Umbilical cord (tissue), 2 donors: Measurements from ENCODE around the gene DDX27. TPM values are rescaled to one million over a fixed set of nuclear protein-coding genes. Genes with fewer than 3 reads are reported as not detected.
"Not testable (repeated sequence)": the region's sequence is repeated elsewhere in the genome, so short reads cannot be mapped to it uniquely, and the experiment has no call there.

Experiments
- DNase-seq: peaks from one replicate; pipeline ENCODE4 v3.0.0-alpha.2; 2015; ENCODE audit warnings: low spot score
- total RNA-seq: library from RNA; depleted of rRNA; stranded (reverse); fragments of >200 nt; gene quantifications from one replicate; pipeline ENCODE4 v1.2.3, GENCODE V29; 2014; ENCODE audit warnings: low replicate concordance; ENCODE audit not compliant: insufficient read depth

Gene DDX27, protein sequence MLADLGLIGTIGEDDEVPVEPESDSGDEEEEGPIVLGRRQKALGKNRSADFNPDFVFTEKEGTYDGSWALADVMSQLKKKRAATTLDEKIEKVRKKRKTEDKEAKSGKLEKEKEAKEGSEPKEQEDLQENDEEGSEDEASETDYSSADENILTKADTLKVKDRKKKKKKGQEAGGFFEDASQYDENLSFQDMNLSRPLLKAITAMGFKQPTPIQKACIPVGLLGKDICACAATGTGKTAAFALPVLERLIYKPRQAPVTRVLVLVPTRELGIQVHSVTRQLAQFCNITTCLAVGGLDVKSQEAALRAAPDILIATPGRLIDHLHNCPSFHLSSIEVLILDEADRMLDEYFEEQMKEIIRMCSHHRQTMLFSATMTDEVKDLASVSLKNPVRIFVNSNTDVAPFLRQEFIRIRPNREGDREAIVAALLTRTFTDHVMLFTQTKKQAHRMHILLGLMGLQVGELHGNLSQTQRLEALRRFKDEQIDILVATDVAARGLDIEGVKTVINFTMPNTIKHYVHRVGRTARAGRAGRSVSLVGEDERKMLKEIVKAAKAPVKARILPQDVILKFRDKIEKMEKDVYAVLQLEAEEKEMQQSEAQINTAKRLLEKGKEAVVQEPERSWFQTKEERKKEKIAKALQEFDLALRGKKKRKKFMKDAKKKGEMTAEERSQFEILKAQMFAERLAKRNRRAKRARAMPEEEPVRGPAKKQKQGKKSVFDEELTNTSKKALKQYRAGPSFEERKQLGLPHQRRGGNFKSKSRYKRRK
- total RNA-seq: 20.7 TPM

GRCh38 chr20:49219091-49219923, at the start of gene DDX27:
TSS of gene DDX27 (plus strand) at chr20:49219416. CDS start at chr20:49219449, 33 bp downstream.
- DNase-seq: peak; percentile 99

DNA sequence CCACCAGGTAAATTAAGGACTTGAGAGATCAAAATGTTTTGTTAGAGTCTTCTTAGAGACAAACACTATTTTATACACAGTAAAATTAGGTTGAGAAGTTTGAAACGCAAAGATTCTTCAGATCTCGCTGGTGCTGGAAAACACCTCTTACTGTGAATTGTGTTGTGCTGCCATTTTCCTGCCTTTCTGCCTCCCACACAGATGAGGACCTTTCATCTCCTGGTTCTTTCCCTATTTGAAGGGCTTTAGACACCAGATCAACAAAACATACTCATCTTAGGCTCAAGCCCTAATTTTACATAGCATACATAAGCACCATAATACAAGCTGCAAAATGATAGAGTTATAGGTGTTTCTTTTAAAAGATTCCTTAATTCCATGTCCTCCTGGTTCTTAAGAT, 49.7 kb upstream of the DDX27 start:
- DNase-seq: no peak

- DNase-seq: no peak
Observed at GRCh38 chr20:49170714-49171113, 48.5 kb upstream of the DDX27 start.

GRCh38 chr20:49171909-49172308, 47.3 kb upstream of the DDX27 start:
- DNase-seq: no peak

- DNase-seq: no peak
Observed at GRCh38 chr20:49172413-49172812, 46.8 kb upstream of the DDX27 start.

DNA sequence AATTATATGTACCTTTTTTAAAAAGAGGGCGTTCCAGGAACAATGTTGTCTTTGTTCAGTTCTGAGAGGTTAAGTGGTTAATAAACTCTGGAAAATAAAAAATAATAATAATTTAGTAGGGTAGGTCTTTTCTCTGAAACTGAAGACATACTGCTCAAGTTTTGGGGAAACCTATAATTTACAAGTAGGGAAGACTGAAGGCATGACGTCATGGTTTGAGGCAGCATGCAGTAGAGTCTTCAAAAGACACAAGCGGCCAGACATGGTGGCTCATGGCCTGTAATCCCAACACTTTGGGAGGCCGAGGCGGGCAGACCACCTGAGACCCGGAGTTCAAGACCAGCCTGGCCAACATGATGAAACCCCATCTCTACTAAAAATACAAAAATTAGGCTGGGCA, 45.0 kb upstream of the DDX27 start:
- DNase-seq: no peak

GRCh38 chr20:49179368-49180277, 39.6 kb upstream of the DDX27 start:
- DNase-seq: no peak

GRCh38 chr20:49181265-49181877, 37.8 kb upstream of the DDX27 start:
- no peak for DNase-seq

DNA sequence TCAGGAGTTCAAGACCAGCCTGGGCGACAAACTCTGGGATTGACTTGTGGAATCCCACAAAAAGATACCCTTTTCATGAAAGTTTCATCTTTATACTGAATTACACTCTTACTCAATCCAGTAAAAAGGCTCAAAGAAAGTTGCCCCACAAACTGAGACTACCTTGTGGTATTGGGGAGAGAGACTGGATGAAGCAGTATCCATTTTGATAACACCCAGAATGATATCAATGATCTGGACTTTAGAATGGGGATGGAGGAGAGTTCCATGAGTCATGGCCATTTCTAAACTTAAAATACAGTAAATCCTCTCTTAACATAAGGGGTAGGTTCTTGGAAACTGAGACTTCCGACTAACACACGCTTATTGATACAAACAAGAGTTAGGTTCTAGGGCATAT, 35.8 kb upstream of the DDX27 start:
- DNase-seq: no peak

DNA sequence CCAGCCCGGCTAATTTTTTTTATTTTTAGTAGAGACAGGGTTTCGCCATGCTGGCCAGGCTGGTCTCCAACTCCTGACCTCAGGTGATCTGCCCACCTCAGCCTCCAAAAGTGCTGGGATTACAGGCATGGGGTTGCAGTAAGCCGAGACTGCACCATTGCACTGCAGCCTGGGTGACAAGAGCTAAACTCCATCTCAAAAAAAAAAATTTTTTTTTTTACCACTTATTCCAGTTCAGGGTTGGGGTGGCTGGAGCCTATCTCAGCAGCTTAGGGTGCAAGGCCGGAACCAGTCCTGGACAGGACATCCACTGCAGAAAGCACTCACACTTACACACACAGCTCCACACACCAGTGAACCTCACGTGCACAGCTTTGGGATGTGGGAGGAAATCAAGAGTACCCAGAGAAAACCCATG, 35.1 kb upstream of the DDX27 start:
- not testable (repeated sequence) for DNase-seq

GRCh38 chr20:49184691-49185070, 34.5 kb upstream of the DDX27 start:
- DNase-seq: no peak

GRCh38 chr20:49185071-49185761, 34.0 kb upstream of the DDX27 start:
- DNase-seq: no peak

DNA sequence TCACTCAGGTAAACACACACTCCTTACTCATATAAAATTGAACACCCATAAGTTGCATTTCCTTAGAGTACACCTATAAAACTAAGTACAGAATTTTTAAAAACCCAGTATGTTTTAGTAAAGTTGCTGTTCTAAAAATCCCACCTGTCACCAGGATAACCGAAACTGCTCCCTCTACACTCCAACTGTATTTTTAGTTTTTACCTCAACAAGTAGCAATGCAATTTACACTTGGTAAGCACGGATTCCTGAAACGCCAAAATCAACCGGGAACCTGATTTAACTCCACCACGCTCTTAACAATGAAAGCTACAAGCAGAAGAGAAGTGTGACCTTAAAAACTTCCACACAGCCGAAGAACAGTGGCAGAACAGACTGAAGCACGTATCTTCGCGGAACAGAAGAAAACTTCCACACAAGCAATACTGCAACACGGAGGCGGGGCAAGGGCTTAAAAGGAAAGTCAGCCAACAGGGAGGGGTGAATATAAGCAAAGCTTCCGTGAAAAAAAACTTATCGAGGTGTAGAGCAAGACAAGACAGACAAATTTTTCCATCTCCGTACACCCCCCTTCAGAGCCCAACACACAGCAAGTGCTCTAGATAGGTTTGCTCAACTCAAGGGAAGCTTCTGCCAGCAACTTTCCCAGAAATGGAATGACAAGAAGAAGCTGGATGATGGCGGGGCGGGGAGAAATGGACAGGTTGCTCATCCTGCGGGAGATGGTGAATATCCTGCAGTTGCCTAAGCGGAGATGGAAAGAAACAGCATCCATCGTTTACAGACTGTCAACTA, 32.5 kb upstream of the DDX27 start:
- DNase-seq: peak; percentile 84

DNA sequence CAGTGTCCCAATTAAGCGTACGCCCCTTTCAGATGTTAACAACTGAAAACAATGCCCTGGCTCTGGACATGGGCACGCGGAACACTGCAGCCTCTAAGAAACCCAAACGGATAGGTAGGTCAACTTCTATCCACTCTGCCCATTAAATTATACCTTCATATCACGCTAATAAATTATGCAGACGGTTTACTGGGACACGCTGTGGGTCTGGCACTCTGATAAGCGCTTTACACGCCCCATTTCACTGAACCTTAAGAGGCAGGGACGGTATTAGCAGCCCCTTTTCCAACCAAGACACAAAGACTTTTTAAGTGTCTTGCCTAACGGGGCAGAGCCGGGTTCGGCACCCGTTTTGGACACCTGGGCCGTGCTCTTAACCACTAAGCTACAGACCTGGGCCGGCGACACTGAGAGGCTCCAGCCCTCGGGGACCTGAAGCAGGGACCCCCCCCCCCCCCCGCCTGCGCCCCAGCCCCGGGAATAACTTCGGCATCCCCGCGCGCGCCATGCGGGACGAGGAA, 31.8 kb upstream of the DDX27 start:
- DNase-seq: peak; percentile 23

DNA sequence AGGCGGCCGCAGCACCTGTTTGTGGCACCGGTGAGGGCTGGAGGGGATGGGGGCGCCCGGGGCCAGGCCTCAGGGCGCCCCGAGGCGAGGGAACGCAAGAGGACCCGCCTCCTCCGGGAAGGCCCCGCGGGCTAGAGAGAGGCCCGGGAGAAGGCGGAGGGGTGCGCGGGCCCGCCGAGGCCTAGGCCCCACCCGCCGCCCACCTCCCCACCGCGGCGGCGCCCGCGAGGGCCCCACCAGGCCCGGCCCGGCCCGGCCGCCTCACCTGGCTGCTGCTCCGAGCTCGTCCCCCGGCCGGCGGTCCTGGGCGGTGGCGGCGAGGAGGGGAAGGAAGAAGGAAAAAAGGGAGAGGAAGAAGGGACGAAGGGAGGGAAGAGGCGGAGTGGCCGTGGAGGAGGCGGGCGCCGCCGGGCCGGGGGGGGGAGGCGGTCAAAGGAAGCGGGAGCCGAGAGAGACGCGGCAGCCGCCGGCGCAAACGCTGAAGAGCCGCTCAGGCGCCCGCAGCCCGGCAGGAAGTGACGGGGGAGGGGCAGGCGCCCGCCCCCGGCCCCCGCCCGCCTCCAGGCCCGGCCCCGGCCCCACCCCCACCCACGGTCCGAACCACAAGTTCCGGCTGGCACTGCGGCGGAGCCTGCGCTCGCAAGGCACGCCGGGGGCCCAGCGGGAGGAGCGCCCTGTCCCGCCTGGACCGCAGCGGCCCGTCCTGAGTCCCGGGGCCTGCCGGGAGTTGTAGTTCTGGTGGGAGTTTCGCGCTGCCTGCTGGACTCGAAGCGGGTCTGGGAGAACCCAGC, 31.2 kb upstream of the DDX27 start, which contains the start of gene STAU1:
STAU1 (minus strand) TSS at position 484 of the 791 bp plus-strand sequence. CDS start 22,133 bp downstream, outside the sequence.
- DNase-seq: peak; percentile 97

DNA sequence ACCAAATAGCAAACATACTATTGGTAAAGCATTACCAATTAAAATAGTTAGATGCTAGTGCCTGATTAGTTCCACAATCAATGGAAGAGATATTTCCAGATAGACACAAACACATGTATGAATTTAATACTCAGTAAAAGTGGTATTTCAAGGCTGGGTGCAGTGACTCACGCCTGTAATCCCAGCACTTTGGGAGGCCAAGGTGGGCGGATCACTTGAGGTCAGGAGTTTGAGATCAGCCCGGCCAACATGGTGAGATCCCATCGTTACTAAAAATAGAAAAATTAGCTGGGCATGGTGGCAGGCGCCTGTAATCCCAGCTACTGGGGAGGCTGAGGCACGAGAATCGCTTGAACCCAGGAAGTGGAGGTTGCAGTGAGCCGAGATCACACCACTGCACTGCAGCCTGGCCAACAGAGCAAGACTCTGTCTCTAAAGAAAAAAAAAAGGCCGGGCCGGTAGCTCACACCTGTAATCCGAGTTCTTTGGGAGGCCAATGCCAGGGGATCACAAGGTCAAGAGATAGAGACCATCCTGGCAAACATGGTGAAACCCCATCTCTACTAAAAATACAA, 26.2 kb upstream of the DDX27 start:
- DNase-seq: not testable (repeated sequence)

GRCh38 chr20:49199729-49200293, 19.4 kb upstream of the DDX27 start:
- DNase-seq: no peak
